Loucy (cell line): ENCODE results near the gene AHRR.

ENCODE experiments used
- EZH2phosphoT487 ChIP-seq: fragments of 200-600 bp; IDR thresholded peaks from 2 replicates; pipeline ENCODE4 v1.6.1; 2018; ENCODE audit warnings: antibody characterized with exemption, mild to moderate bottlenecking, moderate library complexity, borderline replicate concordance
- TF ChIP-seq, protein P1 (sequence below): fragments of 200-600 bp; sonication (generic); conservative IDR thresholded peaks from 2 replicates; pipeline ENCODE4 v1.5.1; 2014; ENCODE audit warnings: mild to moderate bottlenecking, antibody characterized with exemption, low read length

DNA sequence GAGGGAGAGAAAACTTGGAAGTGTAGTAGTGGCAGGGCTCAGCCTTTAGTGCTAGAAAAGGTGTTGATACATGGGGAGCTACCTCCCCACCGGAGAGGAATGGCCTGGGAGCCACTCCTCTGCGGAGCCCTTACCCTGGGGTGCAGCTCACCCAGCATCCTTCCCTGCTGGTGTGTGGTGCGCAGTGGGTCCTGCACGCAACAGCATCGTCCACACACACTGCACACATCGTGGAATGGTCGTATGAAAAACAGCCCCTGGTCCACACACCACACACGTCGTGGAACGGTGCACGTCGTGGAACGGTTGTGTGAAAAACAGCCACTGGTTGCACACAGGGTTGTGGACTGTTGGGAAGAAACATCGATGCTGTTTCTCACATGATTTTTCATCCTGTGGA lies 16.1 kb upstream of the AHRR start:
- TF ChIP-seq, protein P1, sequence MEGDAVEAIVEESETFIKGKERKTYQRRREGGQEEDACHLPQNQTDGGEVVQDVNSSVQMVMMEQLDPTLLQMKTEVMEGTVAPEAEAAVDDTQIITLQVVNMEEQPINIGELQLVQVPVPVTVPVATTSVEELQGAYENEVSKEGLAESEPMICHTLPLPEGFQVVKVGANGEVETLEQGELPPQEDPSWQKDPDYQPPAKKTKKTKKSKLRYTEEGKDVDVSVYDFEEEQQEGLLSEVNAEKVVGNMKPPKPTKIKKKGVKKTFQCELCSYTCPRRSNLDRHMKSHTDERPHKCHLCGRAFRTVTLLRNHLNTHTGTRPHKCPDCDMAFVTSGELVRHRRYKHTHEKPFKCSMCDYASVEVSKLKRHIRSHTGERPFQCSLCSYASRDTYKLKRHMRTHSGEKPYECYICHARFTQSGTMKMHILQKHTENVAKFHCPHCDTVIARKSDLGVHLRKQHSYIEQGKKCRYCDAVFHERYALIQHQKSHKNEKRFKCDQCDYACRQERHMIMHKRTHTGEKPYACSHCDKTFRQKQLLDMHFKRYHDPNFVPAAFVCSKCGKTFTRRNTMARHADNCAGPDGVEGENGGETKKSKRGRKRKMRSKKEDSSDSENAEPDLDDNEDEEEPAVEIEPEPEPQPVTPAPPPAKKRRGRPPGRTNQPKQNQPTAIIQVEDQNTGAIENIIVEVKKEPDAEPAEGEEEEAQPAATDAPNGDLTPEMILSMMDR: no peak
- no peak for TF ChIP-seq EZH2phosphoT487
